ENCODE measurements around the gene PAPOLB.
A peak's percentile ranks its signal among the peaks of the same experiment; 100 is the strongest.
"Not testable (repeated sequence)": the region's sequence is repeated elsewhere in the genome, so short reads cannot be mapped to it uniquely, and the experiment has no call there.

Gene PAPOLB

DNA sequence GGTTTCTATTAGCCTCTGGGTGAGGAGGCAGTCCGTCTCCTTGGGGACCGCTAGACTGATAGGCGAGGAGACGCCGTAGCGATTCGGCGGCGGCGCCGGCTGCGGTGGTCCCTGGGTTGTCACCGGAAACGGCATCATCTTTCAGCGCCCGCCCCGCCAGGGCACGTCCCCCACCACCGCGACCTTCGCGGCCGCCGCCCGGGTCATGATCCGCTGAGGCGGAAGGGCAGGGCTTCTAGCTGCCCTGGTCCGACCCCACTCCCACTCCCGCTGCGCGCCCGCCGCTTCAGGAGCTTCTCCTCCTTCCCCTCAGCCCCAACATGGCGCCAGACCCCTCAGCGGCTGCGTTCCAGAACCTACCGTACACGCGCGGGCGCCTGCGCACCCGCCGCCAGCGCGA is at the start of gene PAPOLB:
Gene PAPOLB, minus strand, starts transcription at position 358 of the 400 bp plus-strand sequence. Its CDS starts 220 bp downstream, at position 138.
- DNase-seq: no peak

DNA sequence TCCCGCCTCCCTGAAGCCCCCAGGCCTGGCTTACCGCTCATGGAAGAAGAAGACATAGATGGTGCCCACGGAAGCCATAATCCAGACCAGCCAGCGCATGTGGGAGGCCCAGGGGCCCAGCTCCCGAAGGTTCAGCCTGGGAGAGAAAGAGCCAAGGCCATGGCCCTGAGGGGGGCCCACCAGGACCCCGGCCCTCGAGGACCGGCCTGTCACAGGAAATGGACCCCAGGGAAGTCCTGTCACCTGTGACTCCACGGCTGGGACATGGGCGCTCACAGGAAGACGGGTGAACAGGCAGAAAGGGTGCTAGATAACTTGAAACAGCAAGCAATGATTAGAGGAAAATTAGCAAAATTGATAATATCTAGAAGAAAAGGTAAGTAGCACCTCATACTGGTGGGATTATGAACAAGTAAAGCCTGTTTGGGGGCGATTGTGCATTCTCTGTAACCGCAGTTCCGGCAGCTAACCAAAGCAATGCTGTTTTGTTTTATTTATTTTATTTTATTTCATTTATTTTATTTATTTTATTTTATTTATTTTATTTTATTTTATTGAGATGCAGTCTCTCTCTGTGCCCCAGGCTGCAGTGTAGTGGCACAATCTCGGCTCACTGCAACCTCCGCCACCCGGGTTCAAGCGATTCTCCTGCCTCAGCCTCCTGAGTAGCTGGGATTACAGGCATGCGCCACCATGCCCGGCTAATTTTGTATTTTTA is 49.4 kb upstream of the PAPOLB start:
- no peak for DNase-seq

DNA sequence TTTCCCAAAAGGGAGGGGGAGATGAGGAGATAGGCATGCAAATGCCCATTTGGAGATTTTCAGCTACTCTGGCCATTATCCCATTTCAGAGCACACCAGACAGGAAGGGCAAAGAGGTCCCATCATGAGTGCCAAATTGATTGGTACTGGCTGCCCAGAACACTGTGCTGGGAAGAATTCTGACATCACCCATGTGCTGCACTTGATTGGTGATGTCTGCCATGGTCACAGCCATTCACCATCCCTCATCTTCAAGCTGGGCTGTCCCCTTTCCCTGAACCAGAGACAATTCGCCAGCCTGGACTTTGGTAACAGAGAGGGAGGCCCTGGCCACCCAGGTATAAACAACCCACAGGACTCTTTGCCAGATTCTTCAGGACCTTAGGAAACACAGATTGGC is 44.9 kb upstream of the PAPOLB start:
- no peak for DNase-seq

DNA sequence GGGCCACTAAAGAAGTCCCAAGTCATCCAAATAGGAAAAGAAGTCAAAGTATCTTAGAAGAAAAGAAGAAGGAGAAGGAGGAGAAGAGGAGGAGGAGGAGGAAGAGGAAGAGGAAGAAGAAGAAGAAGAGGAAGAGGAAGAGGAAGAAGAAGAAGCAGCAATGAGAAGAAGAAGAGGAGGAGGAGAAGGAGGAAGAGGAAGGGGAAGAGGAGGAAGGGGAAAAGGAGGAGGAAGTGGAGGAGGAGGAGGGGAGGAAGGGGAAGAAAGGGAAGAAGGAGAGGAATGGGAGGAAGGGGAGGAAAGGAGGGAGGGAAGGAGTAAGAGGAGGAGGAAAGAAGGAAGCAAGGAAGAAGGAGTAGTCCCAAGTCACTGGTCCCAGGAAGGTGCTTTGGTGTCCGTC is 43.3 kb upstream of the PAPOLB start:
- DNase-seq: no peak

DNA sequence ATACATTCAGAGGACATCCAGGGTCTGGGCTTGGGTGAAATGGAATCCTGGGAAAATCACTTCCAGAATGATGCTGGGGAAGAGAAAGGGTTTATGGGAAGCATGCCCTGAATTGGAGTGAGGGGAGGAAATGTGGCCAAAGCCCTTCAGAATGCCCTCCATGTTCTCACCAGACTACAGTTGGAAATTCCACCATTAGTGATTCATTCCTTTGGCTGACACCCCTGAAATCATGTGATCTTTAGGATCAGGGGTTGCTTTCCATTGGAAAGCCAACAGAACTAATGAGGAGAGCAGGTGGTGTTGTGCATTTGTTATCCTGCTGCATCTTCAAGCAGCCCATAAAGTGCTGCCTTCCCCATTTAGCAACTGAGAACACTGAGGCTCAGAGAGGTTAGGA is 42.5 kb upstream of the PAPOLB start:
- DNase-seq: no peak

DNA sequence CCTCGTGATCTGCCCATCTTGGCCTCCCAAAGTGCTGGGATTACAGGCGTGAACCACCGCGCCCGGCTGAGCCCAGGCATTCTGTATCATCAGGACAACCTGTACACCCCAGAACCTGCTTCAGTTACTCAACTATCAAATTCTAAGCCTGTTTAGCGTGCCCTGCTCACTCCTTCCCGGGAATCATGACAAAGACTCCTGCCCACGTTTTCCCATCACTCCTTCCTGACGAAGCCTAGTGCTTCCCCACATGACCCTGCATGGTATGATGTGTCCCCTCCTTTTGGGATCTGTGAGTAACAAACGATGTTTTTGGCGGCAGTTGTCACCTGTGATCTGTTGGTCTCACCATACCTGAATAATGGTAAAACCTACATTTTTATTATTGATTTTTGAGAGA is 33.9 kb upstream of the PAPOLB start:
- DNase-seq: no peak

DNA sequence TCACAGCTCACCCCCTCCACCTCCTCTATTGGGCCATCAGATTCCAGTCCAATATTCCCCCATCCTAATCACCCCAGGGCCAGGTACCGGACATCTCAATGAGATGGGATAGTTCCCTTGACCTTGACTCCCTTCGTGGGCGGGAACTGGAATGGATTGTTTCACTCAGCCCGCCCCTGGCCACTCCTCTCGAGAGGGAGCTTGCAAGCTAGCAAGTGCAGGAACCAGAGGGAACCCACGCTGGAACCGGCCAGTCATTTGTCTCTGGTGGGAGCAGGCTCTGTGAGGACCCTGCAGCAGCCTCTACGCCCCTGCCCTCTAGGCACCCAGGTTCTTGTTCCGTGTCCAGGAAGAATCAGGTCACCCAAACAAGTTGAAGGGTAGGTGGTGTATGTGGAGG is 32.7 kb upstream of the PAPOLB start:
- no peak for DNase-seq

DNA sequence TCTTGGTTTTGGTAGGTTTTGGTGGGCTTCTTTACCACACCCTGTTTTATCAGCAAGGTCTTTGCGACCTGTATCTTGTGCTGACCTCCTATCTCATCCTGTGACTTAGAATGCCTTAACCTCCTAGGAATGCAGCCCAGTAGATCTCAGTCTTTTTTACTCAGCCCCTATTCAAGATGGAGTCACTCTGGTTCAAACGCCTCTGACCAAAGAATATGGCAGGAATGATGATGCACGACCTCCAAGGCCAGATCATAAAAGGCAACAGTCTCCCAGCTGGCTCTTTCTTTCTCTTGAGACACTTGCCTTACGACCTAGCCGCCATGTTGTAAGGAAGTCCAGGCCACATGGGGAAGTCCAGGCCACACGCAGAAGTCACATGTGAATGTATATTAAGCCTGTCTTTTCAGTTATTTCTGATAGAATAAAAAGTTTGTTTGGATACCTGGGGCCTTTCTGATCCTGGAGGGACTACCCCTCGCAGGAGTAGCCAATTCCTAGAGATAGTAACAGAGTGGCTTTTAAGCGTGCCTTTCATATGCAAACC is 32.2 kb upstream of the PAPOLB start:
- DNase-seq: no peak

DNA sequence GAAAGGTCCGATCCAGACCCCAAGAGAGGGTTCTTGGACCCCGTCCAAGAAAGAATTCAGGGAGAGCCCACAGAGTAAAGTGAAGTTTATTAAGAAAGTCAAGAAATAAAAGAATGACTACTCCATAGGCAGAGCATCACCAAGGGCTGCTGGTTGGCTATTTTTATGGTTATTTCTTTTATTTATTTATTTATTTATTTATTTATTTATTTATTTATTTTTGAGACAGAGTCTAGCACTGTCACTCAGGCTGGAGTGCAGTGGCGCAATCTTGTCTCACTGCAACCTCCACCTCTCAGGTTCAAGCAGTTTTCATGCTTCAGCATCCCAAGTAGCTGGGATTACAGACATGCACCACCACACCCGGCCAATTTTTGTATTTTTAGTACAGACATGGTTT is 31.4 kb upstream of the PAPOLB start:
- DNase-seq: not testable (repeated sequence)

DNA sequence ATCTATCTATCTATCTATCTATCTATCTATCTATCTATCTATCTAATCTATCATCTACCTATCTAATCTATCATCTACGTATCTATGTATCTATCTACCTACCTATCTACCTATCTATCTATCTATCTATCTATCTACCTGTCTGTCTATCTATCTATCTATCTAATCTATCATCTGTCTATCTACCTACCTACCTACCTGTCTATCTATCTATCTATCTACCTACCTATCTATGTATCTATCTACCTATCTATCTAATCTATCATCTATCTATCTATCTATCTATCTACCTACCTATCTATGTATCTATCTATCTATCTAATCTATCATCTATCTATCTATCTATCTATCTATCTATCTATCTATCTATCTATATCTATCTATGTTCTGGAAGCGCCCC is 29.7 kb upstream of the PAPOLB start:
- DNase-seq: not testable (repeated sequence)

DNA sequence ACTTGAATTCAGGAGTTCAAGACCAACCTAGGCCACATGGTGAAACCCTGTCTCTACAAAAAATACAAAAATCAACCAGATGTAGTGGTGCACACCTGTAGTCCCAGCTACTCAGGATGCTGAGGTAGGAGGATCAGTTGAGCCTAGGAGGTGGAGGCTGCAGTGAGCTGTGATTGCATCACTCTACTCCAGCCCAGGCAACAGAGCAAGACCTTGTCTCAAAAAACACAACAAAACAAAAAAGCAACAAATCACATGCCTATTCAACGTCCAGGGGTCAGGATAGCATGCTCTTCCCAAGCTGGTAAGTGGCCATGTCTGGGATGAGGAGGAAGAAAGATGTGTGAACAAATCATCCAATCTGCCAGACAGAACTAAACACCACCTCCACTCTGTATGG is 27.9 kb upstream of the PAPOLB start:
- no peak for DNase-seq

DNA sequence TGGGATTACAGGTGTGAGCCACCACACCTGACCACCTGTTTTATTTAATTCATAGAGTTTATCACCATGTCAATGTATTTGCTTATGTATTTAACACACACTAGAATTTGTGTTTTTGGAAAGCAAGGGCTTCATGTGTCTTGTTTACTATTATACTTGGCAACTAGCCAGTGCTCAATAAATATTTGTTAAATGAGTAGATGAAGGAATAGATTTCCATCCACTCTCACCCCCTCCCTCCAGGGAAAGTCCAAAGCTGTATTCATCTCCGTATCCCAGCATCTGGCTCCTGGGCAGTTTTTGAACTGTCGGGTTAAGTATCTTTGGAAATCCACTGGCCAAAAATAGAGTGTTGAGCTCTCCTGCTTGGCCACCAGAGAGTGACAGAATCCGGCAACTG is 26.3 kb upstream of the PAPOLB start:
- DNase-seq: no peak

DNA sequence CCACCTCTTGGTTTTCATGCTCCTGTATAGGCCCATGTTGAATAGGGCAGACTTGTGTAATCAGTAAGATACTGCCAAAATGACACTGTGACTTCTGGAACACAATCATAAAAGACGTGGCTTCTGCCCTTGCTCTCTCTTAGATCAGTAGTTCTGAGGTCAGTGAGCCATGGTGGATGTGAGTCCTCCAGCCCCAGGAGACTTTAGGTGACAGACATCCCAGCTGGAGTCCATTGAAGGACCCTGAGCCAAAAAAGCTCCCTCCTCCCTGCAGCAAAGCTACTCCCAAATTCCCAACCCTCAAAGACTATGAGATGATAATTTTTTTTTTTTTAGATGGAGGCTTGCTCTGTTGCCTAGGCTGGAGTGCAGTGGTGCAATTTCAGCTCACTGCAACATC is 24.8 kb upstream of the PAPOLB start:
- no peak for DNase-seq

DNA sequence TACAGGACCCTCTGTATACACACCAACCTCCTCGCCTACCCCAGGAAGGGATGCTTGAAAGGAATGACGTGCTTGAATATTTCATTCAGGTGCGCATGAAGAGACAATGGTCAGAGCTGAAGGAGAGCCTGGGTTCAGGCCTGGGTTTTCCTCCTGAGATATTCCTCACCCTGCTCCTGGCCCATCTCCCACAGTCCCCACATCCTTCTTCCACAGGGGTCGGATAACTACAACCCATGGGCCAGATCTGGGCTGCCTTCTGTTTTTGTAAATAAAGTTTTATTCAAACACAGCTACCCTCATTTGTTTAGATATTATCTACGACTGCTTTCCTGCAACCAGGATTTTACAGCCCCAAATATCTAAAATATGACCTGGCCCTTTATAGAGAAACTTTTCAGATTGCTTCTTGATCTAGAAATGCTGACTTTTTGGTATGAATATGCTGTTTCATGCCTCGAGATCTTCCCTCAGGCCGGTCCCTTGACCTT is 23.5 kb upstream of the PAPOLB start:
- DNase-seq: no peak

DNA sequence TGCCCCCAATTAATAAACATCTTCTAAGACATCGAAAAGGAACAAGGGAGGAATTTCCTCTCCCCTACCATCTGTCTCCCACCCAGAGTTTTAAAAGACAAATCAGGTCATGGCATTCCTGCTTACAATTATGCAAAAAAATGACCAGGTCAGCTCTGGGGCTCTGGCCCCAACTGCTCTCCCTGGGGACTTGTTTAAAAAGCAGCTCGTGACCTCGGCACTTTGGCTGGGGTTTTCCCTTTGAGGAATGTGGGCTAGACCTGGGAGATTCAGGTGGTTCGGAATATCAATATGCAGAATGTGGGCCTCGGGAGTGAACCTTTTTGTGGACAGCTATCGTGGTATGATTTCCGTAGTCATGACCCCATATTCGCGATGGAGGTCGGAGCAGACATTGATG is 22.3 kb upstream of the PAPOLB start:
- DNase-seq: no peak

DNA sequence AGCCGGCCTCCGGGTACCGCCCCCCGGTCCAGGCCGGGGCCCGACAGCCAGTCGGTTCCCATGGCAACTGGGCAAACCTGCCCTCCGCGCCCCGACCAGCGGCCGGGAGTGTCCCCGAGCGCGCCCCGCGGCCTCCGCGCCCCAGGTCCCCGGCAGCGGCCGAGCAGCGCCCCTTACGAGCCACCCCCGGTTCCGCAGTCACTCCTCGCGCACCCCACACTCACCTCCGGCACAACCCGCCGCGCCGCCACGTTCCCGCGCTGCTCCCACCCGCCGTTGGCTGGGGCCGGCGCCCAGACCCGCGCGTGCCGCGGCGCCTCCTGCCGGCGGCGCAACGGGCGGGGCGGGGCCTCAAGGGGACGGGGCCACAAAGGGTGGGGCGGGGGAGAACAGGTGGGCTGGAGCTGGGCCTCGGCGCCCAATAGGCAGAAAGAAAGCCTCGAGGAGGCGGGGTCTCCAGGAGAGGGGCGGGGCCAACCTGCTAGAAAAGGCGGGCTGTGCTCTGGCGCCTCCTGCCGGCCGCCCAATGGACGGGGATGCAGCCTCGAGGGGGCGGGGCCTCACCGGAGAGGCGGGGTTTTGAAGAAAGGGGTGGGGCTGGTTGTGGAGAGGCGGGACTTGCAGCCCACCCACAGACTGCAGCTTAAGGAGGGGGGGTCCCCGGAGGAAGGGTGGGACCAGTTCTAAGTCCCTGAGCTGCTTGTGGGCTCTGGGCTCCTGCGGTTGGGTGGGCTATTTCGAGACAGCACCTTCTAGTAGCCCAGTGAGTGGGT is 21.7 kb upstream of the PAPOLB start, which contains the start of gene RADIL:
Gene RADIL, minus strand, starts transcription at position 345 of the 773 bp plus-strand sequence. CDS start 5,577 bp downstream, outside the sequence.
- peak; percentile 68 for DNase-seq

DNA sequence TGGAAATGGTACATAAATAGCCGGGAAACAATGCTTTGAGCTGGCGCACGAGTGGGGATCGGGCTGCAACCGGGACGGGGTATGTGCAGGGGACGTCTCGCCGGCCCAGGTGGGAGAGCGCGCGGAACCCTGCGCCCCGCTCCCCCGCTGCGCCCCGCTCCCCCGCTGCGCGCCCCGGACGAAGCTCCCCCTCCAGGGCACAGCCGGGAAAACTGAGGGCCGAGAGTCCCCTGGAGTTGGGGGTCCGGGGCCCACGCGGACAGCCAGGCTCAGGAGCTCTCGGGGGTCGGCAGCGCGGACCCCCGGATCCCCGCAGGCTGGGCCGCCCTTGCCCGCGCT is 21.2 kb upstream of the PAPOLB start:
- DNase-seq: no peak

DNA sequence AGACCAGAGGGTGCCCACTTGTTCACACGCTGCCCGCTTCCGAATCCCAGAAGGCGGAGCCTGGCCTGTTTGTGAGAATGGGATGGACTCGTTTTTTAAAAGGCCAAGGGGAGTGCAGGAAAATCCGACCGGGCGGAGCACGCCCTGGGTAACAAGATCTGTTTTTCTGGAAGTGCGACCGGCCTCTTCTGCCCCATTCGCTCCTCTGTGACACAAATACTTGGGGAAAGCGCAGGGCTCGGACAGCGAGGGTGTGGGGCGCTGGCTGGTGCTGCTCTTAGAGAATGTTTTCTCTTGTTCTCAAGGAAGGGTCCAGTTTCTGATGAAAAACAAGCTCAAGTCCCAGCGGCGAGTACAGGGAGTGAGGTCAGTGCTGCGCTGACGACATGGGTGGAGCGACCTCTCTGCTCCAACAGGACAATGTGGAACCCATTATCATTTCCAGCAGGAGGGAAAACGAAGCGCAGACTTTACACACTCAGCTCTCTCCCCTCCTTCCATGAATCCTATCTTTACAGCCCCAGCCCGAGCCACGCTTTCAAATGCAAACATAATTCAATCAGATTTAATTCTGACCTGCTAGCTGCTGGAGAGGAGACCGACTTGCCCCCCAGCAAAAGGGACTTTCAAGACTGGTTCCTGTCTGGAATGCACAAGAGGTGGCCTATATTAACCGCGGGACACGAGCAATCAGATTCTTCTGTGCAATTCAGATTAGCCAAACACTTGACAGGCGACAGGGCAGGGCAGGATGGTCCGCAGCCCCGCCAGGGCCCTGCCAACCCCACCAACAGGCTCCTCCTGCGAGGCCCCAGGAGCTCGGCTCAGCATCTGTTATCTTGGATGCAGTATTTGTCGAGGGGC is 20.6 kb upstream of the PAPOLB start:
- peak; percentile 34 for DNase-seq

DNA sequence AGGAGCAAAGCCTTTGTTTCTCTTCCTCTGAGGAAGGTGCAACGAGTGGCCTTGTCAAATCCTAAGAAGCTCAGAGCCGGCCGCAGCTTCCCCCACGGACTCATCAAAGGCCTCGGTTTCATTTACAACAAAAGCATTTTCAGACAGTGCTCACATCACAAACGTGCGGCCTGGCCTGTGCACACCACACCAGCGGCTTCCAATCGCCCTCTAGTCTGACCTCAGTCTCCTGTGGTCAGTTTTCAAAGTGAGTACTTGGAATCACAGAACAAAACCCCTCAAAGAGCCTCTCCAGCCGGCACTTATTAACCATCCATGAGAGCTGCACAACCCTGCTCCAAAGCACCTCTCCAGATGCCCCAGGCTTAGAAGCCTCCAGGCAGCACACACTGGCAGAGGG is 18.4 kb upstream of the PAPOLB start:
- no peak for DNase-seq

DNA sequence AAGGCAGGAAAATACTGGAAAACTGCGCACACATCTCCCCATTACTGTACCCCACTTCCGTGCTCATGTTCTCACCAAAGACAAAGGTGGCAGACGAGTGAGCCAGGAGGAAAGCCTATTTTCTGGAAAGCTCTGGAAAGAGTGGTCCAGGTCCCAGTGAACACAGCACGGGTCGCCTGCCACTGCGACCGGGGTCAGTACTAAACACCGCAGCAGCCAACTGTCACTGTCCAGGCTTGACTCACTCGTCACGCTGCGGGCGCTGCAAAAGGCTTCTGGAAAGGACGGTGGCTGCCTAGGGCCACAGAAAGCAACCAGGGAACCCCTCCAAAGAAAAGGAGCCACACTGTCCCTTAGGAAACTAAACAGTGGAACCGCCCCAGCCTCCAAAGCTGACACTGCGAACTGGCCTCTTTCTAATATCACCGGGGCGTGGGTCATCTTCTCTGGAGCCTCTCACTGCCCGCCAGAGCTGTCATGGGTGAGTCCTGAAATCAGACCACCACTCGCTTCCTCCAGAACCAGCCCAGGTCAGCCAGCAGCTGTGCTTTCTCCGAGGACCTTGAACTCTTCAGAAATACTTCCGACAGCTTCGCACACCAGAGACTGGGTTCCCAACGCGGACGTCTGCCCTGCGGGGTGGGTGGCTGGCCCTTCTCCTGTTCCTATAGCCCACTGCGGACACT is 17.7 kb upstream of the PAPOLB start:
- DNase-seq: no peak

DNA sequence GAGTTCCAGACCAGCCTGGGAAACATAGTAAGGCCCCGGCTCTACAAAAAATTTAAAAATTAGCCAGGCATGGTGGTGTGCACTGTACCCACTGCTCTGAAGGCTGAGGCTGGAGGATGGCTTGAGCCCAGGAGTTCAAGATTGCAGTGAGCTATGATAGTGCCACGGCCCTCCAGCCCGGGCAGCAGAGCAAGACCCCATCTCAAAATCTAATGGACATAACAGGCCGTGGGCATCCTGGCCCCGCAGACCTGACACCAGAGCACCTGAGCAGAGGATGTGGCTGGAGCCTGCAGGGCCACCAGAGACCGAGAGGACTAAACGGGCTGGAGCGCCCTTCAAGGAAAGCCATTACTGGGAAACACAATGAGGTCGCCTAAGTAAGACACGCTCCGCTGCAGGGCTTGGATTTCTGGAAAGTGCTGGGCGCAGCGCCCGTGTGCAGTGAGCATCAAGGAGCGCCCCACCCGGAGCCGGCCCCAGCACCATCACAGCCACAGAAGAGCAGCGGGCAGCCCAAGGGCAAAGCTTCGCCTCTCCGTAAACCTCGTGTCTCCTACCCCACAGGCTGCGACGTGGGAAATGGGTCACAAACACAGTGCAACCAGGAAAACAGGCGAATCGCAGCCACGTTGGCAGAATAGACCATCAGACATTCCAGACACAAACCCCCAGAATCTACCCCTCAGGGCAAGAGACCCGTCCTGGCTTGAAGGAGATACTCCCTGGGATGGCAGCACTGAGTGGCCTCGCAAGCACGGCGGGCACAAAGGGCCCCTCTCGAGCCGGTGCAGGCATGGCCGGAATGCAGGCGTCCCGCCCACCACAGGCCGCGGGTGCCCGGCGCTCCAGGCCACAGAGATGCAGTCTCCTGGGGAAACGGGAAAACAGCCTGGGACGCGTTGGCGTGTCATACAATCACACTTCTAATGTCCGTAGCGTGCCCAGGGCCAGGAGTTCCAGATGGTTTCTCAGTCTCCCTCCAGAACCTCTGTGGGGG is 16.8 kb upstream of the PAPOLB start:
- no peak for DNase-seq
